BLaER1 treated with 17β-estradiol and CSF1 and Interleukin-3, amounts not matched to agents 10 nM and 100 nM (cell line): ENCODE measurements around the gene NF1.
"Not testable (repeated sequence)": the region's sequence is repeated elsewhere in the genome, so short reads cannot be mapped to it uniquely, and the experiment has no call there.

Experiments used
- H3K27ac ChIP-seq, 11 experiments: shearing (Covaris generic); formaldehyde crosslinking; 2 replicates each; pipeline ENCODE4 v1.8.1; 2022
- H3K27me3 ChIP-seq, 11 experiments: shearing (Covaris generic); formaldehyde crosslinking; 2 replicates each; pipeline ENCODE4 v1.8.1; 2022
- H3K36me3 ChIP-seq, 11 experiments: shearing (Covaris generic); formaldehyde crosslinking; 2 replicates each; pipeline ENCODE4 v1.8.1; 2022
- H3K4me1 ChIP-seq, 10 experiments: shearing (Covaris generic); formaldehyde crosslinking; 2 replicates each; pipeline ENCODE4 v1.8.1; 2022
- H3K4me2 ChIP-seq, 11 experiments: shearing (Covaris generic); formaldehyde crosslinking; 2 replicates each; pipeline ENCODE4 v1.8.1; 2022
- H3K4me3 ChIP-seq, 10 experiments: shearing (Covaris generic); formaldehyde crosslinking; 2 replicates each; pipeline ENCODE4 v1.8.1; 2022
- H3K9ac ChIP-seq, 11 experiments: shearing (Covaris generic); formaldehyde crosslinking; 2 replicates each; pipeline ENCODE4 v1.8.1; 2022
- H3K9me3 ChIP-seq, 11 experiments: shearing (Covaris generic); formaldehyde crosslinking; replicated peaks in 1 of 11; 2 replicates each; pipeline ENCODE4 v1.8.1; 2022
- H4K20me1 ChIP-seq, 11 experiments: shearing (Covaris generic); formaldehyde crosslinking; 2 replicates each; pipeline ENCODE4 v1.8.1; 2022
- Cebpa-rat ChIP-seq, 11 experiments: shearing (Covaris generic); IDR thresholded peaks; 2 replicates each; pipeline ENCODE4 v1.8.1; 2022

Gene NF1

DNA sequence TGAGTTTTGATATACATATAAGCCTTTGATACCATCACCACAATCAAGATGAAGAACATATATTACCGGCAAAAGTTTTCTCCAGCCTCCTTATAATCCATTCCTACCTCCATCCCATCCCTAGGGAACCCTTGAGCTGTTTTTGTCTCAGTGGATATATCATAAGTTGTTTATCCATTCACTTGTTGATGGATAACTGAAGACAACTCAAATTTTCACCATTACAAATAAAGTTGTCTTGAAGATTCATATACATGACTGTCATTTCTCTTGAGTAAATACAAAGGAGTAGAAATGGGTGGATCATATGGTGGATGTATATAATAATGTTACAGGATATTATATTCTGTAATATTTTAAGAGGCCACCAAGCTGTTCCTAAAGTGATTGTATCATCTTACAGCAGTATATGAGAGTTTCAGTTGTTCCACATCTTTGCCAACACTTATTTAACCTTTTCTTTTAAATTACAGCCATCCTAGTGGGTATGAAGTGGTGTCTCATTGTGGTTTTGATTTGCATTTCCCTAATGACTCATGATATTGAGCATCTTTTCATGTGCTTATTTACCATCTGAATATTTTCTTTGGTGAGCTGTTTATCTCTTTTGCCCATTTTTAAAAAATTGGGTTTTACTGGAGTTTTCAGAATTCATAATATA, 17.4 kb downstream of the NF1 start:
- Histone ChIP-seq H3K27ac (no peak overlapping the region), H3K27me3 (no peaks in the 10 kb centered on the region), H3K4me3 (no peak overlapping the region), H3K9ac (no peak overlapping the region), H3K4me2 (peak overlapping the region in 2 of 11 experiments; percentile 1 to 33; a peak in 1 of 22 replicates), H3K36me3 (peaks cover 0 to 28% (median 10%) of the 10 kb centered on the region in 11 experiments; a peak in 9 of 22 replicates), H3K4me1 (peaks cover 17 to 37% (median 32%) of the 10 kb centered on the region in 10 experiments; a peak in 19 of 20 replicates), H3K9me3 (no peaks in the 10 kb centered on the region), H4K20me1 (peaks cover 3 to 89% (median 30%) of the 10 kb centered on the region in 11 experiments; a peak in 16 of 22 replicates)
- no peak for TF ChIP-seq Cebpa-rat (IDR thresholded peaks at IDR 0.05)

DNA sequence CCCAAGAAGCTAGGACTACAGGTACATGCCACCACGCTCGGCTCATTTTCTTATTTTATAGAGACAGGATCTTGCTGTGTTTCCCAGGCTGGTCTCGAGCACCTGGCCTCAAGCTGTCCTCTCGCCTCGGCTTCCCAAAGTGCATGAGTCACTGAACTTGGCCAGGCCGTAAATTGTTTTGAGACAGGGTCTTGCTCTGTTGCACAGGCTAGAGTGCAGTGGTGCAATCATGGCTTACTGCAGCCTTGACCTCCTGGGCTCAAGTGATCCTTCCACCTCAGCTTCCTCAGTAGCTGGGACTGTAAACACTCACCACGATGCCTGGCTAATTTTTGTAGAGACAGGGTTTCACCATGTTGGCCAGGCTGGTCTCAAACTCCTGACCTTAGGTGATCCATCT, 18.6 kb downstream of the NF1 start:
- TF ChIP-seq Cebpa-rat (IDR thresholded peaks at IDR 0.05) = peak in 1 of 11 experiments; percentile 22; a peak in 1 of 22 replicates
- H3K27ac ChIP-seq = peak overlapping the region in 6 of 11 experiments; percentile 2 to 46 (median 33); a peak in 6 of 22 replicates
- not testable (repeated sequence) for H3K9me3 ChIP-seq

DNA sequence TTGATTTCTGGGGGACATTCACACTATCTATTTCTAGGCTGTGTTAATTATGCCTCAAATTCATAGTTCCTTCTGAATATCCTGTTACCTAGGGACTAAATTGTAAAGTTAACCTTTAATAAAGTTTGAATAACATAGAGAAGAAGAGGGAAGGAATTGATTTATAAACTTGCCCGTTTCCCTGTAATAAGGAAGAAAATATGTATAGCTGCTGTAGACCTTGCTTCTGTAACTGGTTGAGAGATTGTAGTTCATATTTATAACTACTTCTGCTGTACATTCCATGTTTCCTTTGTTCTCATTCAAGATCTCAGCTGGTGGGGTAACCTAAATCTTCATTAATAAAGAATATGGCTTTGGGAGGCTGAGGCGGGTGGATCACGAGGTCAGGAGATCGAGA, 19.2 kb downstream of the NF1 start:
- peak overlapping the region in 5 of 11 experiments; percentile 22 to 46 (median 40); a peak in 6 of 22 replicates for H3K4me2 ChIP-seq
- H3K36me3 ChIP-seq = peaks cover 0 to 26% (median 6%) of the 10 kb centered on the region in 11 experiments; a peak in 8 of 22 replicates
- H3K27ac ChIP-seq = peak overlapping the region in 7 of 11 experiments; percentile 2 to 46 (median 27); a peak in 7 of 22 replicates
- H3K9ac ChIP-seq = no peak overlapping the region
- no peak for TF ChIP-seq Cebpa-rat (IDR thresholded peaks at IDR 0.05)
- no peak overlapping the region for H3K4me3 ChIP-seq
- peaks cover 3 to 8% (median 6%) of the 10 kb centered on the region in 11 experiments; a peak in 17 of 22 replicates for H3K9me3 ChIP-seq
- peaks cover 17 to 37% (median 32%) of the 10 kb centered on the region in 10 experiments; a peak in 19 of 20 replicates for H3K4me1 ChIP-seq
- H4K20me1 ChIP-seq = peaks cover 0 to 74% (median 13%) of the 10 kb centered on the region in 11 experiments; a peak in 9 of 22 replicates
- H3K27me3 ChIP-seq = no peaks in the 10 kb centered on the region

More for the DNA sequence above, 18.6 kb downstream of the NF1 start:
- Histone ChIP-seq H3K4me2 (peak overlapping the region in 10 of 11 experiments; percentile 8 to 46 (median 32); a peak in 14 of 22 replicates), H3K4me1 (peaks cover 17 to 37% (median 32%) of the 10 kb centered on the region in 10 experiments; a peak in 19 of 20 replicates), H4K20me1 (peaks cover 0 to 77% (median 19%) of the 10 kb centered on the region in 11 experiments; a peak in 11 of 22 replicates), H3K36me3 (peaks cover 0 to 21% (median 5%) of the 10 kb centered on the region in 11 experiments; a peak in 7 of 22 replicates)
- not testable (repeated sequence) for H3K27me3 ChIP-seq, H3K4me3 ChIP-seq, H3K9ac ChIP-seq

DNA sequence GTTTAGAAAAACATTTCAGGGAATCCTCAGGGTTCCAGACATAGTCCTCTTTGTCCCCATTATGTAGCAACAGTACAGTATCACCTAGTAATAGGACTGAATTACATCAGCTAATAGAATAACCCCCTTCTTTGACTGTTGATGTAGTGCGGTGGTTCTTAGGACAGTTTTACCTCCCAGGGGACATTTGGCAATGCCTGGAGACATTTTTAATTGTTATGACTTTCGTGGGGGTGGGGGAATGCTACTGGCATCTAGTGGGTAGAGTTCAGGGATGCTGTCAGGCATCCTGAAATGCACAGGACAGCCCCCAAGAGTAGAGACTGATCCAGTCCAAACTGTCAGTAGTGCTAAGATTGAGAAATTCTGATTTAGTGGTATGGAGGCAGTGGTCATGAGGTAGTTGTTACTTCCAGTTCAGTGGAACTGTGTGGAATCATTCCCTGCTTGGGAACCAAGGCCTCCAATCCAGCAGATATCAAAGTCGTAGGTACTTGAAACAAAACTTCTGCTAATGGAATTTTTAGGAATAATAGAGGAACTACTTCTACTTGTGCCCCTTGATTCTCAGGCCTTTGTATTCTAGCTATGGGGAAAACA, 20.3 kb downstream of the NF1 start:
- peaks cover 0 to 71% (median 8%) of the 10 kb centered on the region in 11 experiments; a peak in 9 of 22 replicates for H4K20me1 ChIP-seq
- no peak overlapping the region for H3K9ac ChIP-seq
- H3K4me1 ChIP-seq = peaks cover 17 to 33% (median 24%) of the 10 kb centered on the region in 10 experiments; a peak in 19 of 20 replicates
- H3K36me3 ChIP-seq = peaks cover 0 to 28% (median 8%) of the 10 kb centered on the region in 11 experiments; a peak in 8 of 22 replicates
- TF ChIP-seq Cebpa-rat (IDR thresholded peaks at IDR 0.05) = no peak
- H3K27ac ChIP-seq = peak overlapping the region in 3 of 11 experiments; percentile 21 to 46 (median 31); a peak in 4 of 22 replicates
- no peak overlapping the region for H3K4me3 ChIP-seq
- H3K27me3 ChIP-seq = no peaks in the 10 kb centered on the region
- peak overlapping the region in 7 of 11 experiments; percentile 16 to 44 (median 29); a peak in 10 of 22 replicates for H3K4me2 ChIP-seq
- peaks cover 5 to 16% (median 9%) of the 10 kb centered on the region in 11 experiments; a peak in 17 of 22 replicates for H3K9me3 ChIP-seq

DNA sequence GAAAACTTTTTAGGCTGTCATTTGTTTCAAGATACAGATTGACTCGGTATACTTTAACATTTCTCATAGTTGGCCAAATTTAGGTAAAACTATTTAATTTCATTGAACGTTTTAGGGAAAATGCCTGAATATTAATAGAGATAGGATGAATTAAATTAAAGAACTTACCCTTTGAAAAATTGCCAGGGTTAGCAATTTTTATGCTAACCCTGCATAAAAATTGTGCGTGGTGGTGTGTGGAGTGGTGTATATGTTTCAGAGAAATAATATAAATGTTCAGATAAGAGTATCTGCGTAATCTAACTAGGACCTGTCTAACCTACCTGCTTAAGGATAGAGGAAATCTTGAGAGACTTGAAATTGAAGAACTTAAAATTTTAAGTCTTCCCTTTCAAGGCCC, 21.4 kb downstream of the NF1 start:
- Histone ChIP-seq H3K27ac (no peak overlapping the region), H4K20me1 (peaks cover 0 to 65% (median 9%) of the 10 kb centered on the region in 11 experiments; a peak in 10 of 22 replicates), H3K9me3 (peaks cover 5 to 16% (median 9%) of the 10 kb centered on the region in 11 experiments; a peak in 17 of 22 replicates), H3K36me3 (peaks cover 0 to 28% (median 8%) of the 10 kb centered on the region in 11 experiments; a peak in 8 of 22 replicates), H3K4me1 (peaks cover 17 to 31% (median 22%) of the 10 kb centered on the region in 10 experiments; a peak in 19 of 20 replicates), H3K9ac (no peak overlapping the region), H3K4me2 (no peak overlapping the region), H3K4me3 (no peak overlapping the region), H3K27me3 (no peaks in the 10 kb centered on the region)
- TF ChIP-seq Cebpa-rat (IDR thresholded peaks at IDR 0.05) = no peak

DNA sequence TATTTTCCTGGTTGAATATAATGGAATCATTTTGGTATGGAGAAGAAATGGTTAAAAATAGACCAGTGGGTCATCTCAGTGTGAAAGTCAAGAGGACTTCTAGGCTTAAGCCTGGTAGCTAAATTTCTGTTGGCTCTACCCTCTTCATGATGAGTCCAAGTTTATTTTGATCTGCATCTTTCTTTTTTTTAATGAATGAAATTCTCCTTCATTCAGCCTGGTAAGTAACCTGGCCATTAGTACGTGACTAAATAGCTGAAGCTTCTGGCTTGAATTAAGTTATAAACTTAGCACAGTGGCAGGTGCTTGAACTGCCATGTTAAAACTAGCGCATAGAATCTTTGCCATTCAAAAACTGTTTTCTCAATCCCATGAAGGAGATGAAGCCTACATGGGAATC, 28.0 kb downstream of the NF1 start:
- no peak overlapping the region for H3K27ac ChIP-seq
- H3K4me2 ChIP-seq = no peak overlapping the region
- peaks cover 0 to 5% (median 0%) of the 10 kb centered on the region in 10 experiments; a peak in 1 of 20 replicates for H3K4me1 ChIP-seq
- H3K4me3 ChIP-seq = no peak overlapping the region
- no peak for TF ChIP-seq Cebpa-rat (IDR thresholded peaks at IDR 0.05)
- H3K9ac ChIP-seq = no peak overlapping the region
- peaks cover 0 to 18% (median 4%) of the 10 kb centered on the region in 11 experiments; a peak in 5 of 22 replicates for H3K36me3 ChIP-seq
- H4K20me1 ChIP-seq = peaks cover 5 to 81% (median 40%) of the 10 kb centered on the region in 11 experiments; a peak in 15 of 22 replicates
- no peaks in the 10 kb centered on the region for H3K27me3 ChIP-seq
- peaks cover 5 to 16% (median 9%) of the 10 kb centered on the region in 11 experiments; a peak in 17 of 22 replicates for H3K9me3 ChIP-seq

DNA sequence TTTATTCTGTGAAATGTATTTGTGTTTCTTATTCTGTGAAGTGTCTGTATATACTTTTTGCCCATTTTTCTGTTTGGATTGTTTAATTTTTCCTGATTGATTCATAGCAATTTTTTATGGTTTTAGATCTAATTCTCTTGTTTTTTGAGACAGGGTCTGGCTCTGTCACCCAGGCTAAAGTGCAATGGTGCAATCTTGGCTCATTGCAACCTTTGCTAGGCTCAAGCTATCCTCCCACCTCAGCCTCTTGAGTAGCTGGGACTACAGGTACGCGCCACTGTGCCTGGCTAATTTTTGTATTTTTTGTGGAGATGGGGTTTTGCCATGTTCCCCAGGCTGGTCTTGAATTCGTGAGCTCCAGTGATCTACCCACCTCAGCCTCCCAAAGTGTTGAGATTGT, 31.5 kb downstream of the NF1 start:
- Histone ChIP-seq H3K9me3 (peaks cover 0 to 8% (median 3%) of the 10 kb centered on the region in 11 experiments; a peak in 2 of 22 replicates), H3K4me1 (peaks cover 0 to 16% (median 0%) of the 10 kb centered on the region in 10 experiments; a peak in 3 of 20 replicates), H3K36me3 (peaks cover 0 to 40% (median 15%) of the 10 kb centered on the region in 11 experiments; a peak in 14 of 22 replicates), H3K4me3 (no peak overlapping the region), H3K27ac (no peak overlapping the region), H3K4me2 (no peak overlapping the region), H4K20me1 (peaks cover 18 to 99% (median 58%) of the 10 kb centered on the region in 11 experiments; a peak in 18 of 22 replicates), H3K9ac (no peak overlapping the region), H3K27me3 (no peaks in the 10 kb centered on the region)
- TF ChIP-seq Cebpa-rat (IDR thresholded peaks at IDR 0.05) = no peak

DNA sequence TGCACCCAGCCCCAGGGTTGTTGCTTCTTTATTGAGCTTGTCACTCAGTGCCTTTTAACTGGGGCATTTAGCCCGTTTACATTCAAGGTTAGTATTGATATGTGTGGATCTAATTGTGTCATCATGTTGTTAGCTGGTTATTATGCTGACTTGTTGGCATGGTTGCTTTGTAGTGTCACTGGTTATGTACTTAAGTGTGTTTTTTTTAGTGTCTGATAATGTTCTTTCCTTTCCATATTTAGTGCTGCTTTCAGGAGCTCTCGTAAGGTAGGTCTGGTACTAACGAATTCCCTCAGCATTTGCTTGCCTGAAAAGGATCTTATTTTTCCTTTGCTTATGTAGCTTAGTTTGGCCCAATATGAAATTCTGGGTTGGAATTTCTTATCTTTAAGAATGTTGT, 33.5 kb downstream of the NF1 start:
- TF ChIP-seq Cebpa-rat (IDR thresholded peaks at IDR 0.05) = no peak
- no peak overlapping the region for H3K4me3 ChIP-seq
- no peak overlapping the region for H3K9ac ChIP-seq
- peaks cover 0 to 8% (median 0%) of the 10 kb centered on the region in 11 experiments; a peak in 2 of 22 replicates for H3K9me3 ChIP-seq
- H3K4me1 ChIP-seq = peaks cover 0 to 16% (median 0%) of the 10 kb centered on the region in 10 experiments; a peak in 2 of 20 replicates
- H4K20me1 ChIP-seq = peaks cover 14 to 98% (median 45%) of the 10 kb centered on the region in 11 experiments; a peak in 18 of 22 replicates
- H3K27me3 ChIP-seq = no peaks in the 10 kb centered on the region
- H3K36me3 ChIP-seq = peaks cover 0 to 57% (median 16%) of the 10 kb centered on the region in 11 experiments; a peak in 15 of 22 replicates
- no peak overlapping the region for H3K4me2 ChIP-seq
- no peak overlapping the region for H3K27ac ChIP-seq
